Activated CD8-positive, alpha-beta T cell treated with anti-CD3 and anti-CD28 coated beads, Interleukin-2, amount 10 ng/mL, durations not matched to agents 7 days and 5 days (primary cell): ENCODE measurements around the gene GID8. TPM values are rescaled to one million over a fixed set of nuclear protein-coding genes. Genes with fewer than 3 reads are reported as not detected.

Experiments used
- ATAC-seq: fragments of 150-1000 bp; cut with Tn5 transposase; one replicate; pipeline ENCODE4 v1.10.0; 2021; ENCODE audit warnings: moderate library complexity
- CTCF ChIA-PET: fragments of 350-600 bp; sonication (Branson Sonifier 250); formaldehyde crosslinking; loops from one replicate; lab custom pipeline; 2021; ENCODE audit warnings: antibody characterized with exemption; lab: Charles Lee
- POLR2A ChIA-PET: fragments of 350-600 bp; sonication (Branson Sonifier 250); formaldehyde crosslinking; loops from one replicate; lab custom pipeline; 2021; ENCODE audit warnings: antibody characterized with exemption; lab: Charles Lee
- DNase-seq: peaks from one replicate; pipeline ENCODE4 v3.0.0-alpha.2; 2020
- H3K27ac Mint-ChIP-seq: one replicate; pipeline ENCODE4 v1.8.0; 2021; ENCODE audit warnings: mild to moderate bottlenecking, mixed read lengths
- H3K27me3 Mint-ChIP-seq: one replicate; pipeline ENCODE4 v1.8.0; 2021; ENCODE audit warnings: low read depth, mixed read lengths
- H3K36me3 Mint-ChIP-seq: one replicate; pipeline ENCODE4 v1.8.0; 2021; ENCODE audit warnings: low read depth, mixed read lengths
- H3K4me1 Mint-ChIP-seq: one replicate; pipeline ENCODE4 v1.8.0; 2021; ENCODE audit warnings: low read depth, mixed read lengths
- H3K4me3 Mint-ChIP-seq: one replicate; pipeline ENCODE4 v1.8.0; 2021; ENCODE audit warnings: mild to moderate bottlenecking, mixed read lengths
- H3K9me3 Mint-ChIP-seq: one replicate; pipeline ENCODE4 v1.8.0; 2022; ENCODE audit warnings: mixed read lengths; ENCODE audit not compliant: insufficient read depth
- total RNA-seq, 2 experiments: library from RNA; stranded (reverse); gene quantifications; one replicate each; pipeline ENCODE4 v1.2.3, GENCODE V29; 2021

GID8 gene
- total RNA-seq, 2 experiments from 2014 or later = 37.3 to 39.7 TPM

GRCh38 chr20:62944184-62944583 is 6.2 kb downstream of the GID8 start:
- ChIA-PET POLR2A (interaction anchor here (0.7 kb wide), 1 partner anchor 11 kb away, joined by 4 read pairs; no protein-coding TSS in a partner anchor), CTCF (interaction anchor here (2.0 kb wide), 1 partner anchor 10 kb away, joined by 7 read pairs; no protein-coding TSS in a partner anchor)
- DNase-seq (no peak), ATAC-seq (no peak)
- Mint-ChIP-seq H3K27ac (no peak overlapping the region), H3K4me1 (peaks cover 19% of the 10 kb centered on the region), H3K27me3 (no peaks in the 10 kb centered on the region), H3K36me3 (peaks cover 78% of the 10 kb centered on the region), H3K4me3 (no peak overlapping the region), H3K9me3 (peaks cover 3% of the 10 kb centered on the region)

DNA sequence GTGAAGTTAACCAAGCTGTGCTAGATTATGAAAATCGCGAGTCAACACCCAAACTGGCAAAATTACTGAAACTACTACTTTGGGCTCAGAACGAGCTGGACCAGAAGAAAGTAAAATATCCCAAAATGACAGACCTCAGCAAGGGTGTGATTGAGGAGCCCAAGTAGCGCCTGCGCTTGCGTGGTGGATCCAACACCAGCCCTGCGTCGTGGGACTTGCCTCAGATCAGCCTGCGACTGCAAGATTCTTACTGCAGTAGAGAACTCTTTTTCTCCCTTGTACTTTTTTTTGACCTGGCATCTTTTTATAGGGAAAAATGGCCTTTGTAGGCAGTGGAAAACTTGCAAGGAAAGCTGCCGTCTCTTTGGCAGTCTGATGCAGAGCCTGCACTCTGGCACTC is 6.8 kb downstream of the GID8 start:
- H3K4me1 Mint-ChIP-seq = peaks cover 16% of the 10 kb centered on the region
- H3K36me3 Mint-ChIP-seq = peaks cover 79% of the 10 kb centered on the region
- H3K9me3 Mint-ChIP-seq = peaks cover 3% of the 10 kb centered on the region
- no peaks in the 10 kb centered on the region for H3K27me3 Mint-ChIP-seq
- no peak overlapping the region for H3K27ac Mint-ChIP-seq
- CTCF ChIA-PET = interaction anchor here (2.0 kb wide), 1 partner anchor 9 kb away, joined by 7 read pairs; no protein-coding TSS in a partner anchor
- H3K4me3 Mint-ChIP-seq = no peak overlapping the region
- POLR2A ChIA-PET = no interaction called here
- DNase-seq (no peak), ATAC-seq (no peak)

DNA sequence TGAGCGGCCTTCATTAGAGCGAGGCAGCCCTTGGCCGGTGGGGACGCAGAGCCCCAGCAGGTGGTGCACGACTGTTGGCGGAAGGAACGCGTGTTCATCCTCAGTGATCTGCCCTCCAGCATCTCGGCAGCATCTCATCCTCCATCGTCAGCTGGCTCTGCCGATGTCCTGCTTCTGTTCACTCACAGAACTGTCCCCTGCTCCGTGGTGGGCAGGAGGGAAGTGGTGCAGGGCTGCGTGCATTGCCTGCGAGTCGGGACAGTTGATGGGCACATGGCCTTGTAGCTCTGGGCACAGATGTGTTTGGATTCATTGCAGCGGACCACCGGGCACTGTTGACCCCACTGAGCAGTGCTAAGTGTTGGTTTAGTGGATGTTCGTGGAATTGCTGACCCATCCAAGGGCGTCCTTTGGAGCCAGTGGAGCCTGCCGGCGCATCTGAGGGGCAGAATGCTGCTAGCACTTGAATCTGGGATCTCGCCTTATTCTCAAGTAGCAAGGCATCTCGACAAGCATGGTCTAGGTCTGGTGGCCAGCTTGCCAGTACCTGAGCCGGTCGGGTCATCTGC is 7.9 kb downstream of the GID8 start:
- no peak overlapping the region for H3K27ac Mint-ChIP-seq
- DNase-seq = no peak
- peaks cover 90% of the 10 kb centered on the region for H3K36me3 Mint-ChIP-seq
- peaks cover 11% of the 10 kb centered on the region for H3K4me1 Mint-ChIP-seq
- no peaks in the 10 kb centered on the region for H3K27me3 Mint-ChIP-seq
- H3K4me3 Mint-ChIP-seq = no peak overlapping the region
- ATAC-seq = no peak
- ChIA-PET POLR2A (no interaction called here), CTCF (interaction anchor here (2.0 kb wide), 1 partner anchor 8 kb away, joined by 7 read pairs; no protein-coding TSS in a partner anchor)
- H3K9me3 Mint-ChIP-seq = peaks cover 3% of the 10 kb centered on the region

GRCh38 chr20:62946918-62947317 is 9.0 kb downstream of the GID8 start:
- H3K4me1 Mint-ChIP-seq = peaks cover 11% of the 10 kb centered on the region
- H3K27me3 Mint-ChIP-seq = no peaks in the 10 kb centered on the region
- ATAC-seq = no peak
- peaks cover 3% of the 10 kb centered on the region for H3K9me3 Mint-ChIP-seq
- POLR2A ChIA-PET = interaction anchor here (0.6 kb wide), 1 partner anchor 9 kb away, joined by 3 read pairs; no protein-coding TSS in a partner anchor
- H3K36me3 Mint-ChIP-seq = peaks cover 86% of the 10 kb centered on the region
- no peak overlapping the region for H3K27ac Mint-ChIP-seq
- DNase-seq = no peak
- H3K4me3 Mint-ChIP-seq = no peak overlapping the region
- CTCF ChIA-PET = no interaction called here

DNA sequence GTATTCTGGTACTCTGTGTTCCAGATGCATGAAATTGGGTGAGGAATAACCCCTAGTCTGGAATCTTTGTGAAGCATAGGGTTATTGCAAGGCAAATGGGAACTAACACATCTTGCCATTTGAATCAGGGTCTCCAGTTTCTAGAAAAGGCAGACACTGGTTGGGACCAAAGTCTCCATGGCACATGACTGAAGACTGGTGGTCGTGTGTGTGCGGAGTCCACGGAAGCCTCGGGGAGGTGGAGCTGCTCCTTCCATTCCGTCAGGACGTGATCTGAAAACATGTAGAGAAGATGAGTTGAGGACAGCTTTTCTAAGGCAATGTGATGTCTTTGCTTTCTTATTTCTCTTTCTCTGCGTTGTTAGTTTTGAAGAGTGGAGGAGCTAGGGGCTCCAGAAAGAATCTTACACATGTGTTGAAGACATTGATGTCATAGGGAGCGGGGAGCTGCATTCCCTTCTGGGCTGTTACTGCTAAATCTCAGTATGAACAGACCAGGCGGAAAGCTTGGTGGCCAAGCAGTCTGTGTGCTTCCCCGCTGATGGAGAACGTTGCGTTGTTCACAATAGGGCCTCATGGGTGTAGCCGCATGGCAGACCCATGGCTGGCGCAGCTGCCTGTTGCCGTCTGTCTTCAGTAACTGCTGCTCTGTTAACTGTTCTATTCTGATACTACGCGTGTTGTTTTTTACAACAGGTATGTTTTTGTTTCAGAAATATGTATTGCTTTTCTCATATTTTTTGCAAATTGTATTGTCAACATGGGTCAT is 9.8 kb downstream of the GID8 start:
- ATAC-seq = no peak
- CTCF ChIA-PET = interaction anchor here (1.9 kb wide), 1 partner anchor 40 kb away, joined by 6 read pairs; no protein-coding TSS in a partner anchor

DNA sequence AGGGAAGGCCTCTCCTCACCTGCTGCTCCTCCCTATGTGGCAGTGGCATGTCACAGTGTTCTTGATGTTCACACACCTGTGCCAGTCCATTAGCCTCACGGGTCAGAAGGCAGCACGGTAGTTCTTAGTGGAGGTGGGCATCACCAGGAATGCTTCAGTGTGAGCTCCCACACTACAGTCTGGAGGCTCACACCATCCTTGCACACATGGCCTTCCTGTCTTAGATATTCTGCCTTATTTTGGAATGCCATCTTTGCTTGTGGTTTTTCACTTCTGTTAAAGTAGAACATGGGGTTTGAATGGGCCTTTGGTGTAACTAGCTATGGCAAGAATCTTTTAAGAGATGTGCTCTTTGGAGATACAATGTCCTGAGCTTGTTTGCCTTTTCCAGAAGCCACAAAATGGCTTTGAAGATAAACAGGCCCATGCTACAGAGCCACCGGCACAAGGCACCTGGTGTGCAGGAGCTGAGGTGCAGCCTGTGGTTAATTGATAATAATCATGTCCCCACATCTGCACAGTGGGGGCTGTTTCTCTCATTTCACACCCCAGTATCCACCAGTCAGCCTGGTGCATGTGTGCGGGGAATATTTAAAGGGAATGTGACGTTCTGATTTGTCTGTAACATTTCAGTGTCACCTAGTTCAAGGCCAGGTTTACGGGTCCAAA is 11.3 kb downstream of the GID8 start:
- Mint-ChIP-seq H3K36me3 (peaks cover 68% of the 10 kb centered on the region), H3K27me3 (no peaks in the 10 kb centered on the region), H3K27ac (no peak overlapping the region), H3K4me1 (peaks cover 29% of the 10 kb centered on the region), H3K9me3 (peaks cover 3% of the 10 kb centered on the region), H3K4me3 (no peak overlapping the region)
- ChIA-PET POLR2A (interaction anchor here (0.6 to 1.3 kb wide), 5 partner anchors 12 to 24 kb away, joined by 3 to 6 read pairs (median 3); partner anchors contain the start of gene GID8), CTCF (interaction anchor here (1.1 to 1.9 kb wide), 5 partner anchors 14 to 141 kb away, joined by 3 to 6 read pairs (median 3); no protein-coding TSS in a partner anchor)
- no peak for ATAC-seq
- DNase-seq = no peak

More for the DNA sequence above, 9.8 kb downstream of the GID8 start:
- H3K36me3 Mint-ChIP-seq = peaks cover 81% of the 10 kb centered on the region
- H3K27me3 Mint-ChIP-seq = no peaks in the 10 kb centered on the region
- no peak overlapping the region for H3K4me3 Mint-ChIP-seq
- DNase-seq = no peak
- POLR2A ChIA-PET = interaction anchor here (0.6 to 1.2 kb wide), 2 partner anchors 10 kb away, joined by 3 to 6 read pairs; partner anchors contain the start of gene GID8
- peaks cover 16% of the 10 kb centered on the region for H3K4me1 Mint-ChIP-seq
- no peak overlapping the region for H3K27ac Mint-ChIP-seq
- H3K9me3 Mint-ChIP-seq = peaks cover 3% of the 10 kb centered on the region

- peaks cover 3% of the 10 kb centered on the region for H3K9me3 Mint-ChIP-seq
- POLR2A ChIA-PET = interaction anchor here (0.6 to 1.1 kb wide), 3 partner anchors 12 to 24 kb away, joined by 3 to 4 read pairs (median 3); partner anchors contain the start of gene GID8
- DNase-seq (no peak), ATAC-seq (no peak)
- H3K27ac Mint-ChIP-seq = no peak overlapping the region
- no peak overlapping the region for H3K4me3 Mint-ChIP-seq
- no peaks in the 10 kb centered on the region for H3K27me3 Mint-ChIP-seq
- CTCF ChIA-PET = interaction anchor here (1.1 to 1.6 kb wide), 4 partner anchors 11 to 32 kb away, joined by 3 to 5 read pairs (median 4); no protein-coding TSS in a partner anchor
- peaks cover 35% of the 10 kb centered on the region for H3K4me1 Mint-ChIP-seq
- H3K36me3 Mint-ChIP-seq = peaks cover 63% of the 10 kb centered on the region
Observed at GRCh38 chr20:62949962-62950361, 12.0 kb downstream of the GID8 start.

DNA sequence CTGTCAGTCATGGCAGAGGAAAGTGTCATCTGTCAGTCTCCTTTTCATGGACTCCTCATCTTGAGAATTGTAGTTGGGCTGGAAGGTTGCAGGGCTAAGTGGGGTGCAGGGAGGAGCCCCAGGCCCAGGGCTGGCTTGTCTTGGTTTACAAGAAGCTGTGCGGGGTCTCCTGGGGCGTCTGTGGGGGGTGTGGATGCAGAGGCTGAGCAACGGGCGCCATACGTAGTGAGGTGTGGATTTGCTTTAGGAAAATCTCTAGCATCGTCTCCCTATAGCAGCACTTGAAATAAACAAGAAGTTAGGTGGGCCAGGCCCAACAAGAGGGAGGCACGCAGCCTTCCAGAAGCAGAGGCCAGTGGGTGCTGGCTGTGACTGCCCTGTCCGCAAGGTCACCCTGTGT is 12.8 kb downstream of the GID8 start:
- POLR2A ChIA-PET = no interaction called here
- no peak for ATAC-seq
- H3K27ac Mint-ChIP-seq = no peak overlapping the region

GRCh38 chr20:62951143-62951895 is 13.4 kb downstream of the GID8 start:
- no peak for ATAC-seq
- CTCF ChIA-PET = interaction anchor here (1.6 kb wide), 1 partner anchor 13 kb away, joined by 4 read pairs; no protein-coding TSS in a partner anchor
- H3K27me3 Mint-ChIP-seq = no peaks in the 10 kb centered on the region
- peak overlapping the region; percentile 84 for H3K27ac Mint-ChIP-seq
- POLR2A ChIA-PET = interaction anchor here (0.9 kb wide), 1 partner anchor 13 kb away, joined by 4 read pairs; the partner anchor contains the start of gene GID8
- peaks cover 53% of the 10 kb centered on the region for H3K36me3 Mint-ChIP-seq
- H3K4me1 Mint-ChIP-seq = peaks cover 39% of the 10 kb centered on the region
- H3K4me3 Mint-ChIP-seq = peak overlapping the region; percentile 82
- H3K9me3 Mint-ChIP-seq = peaks cover 3% of the 10 kb centered on the region
- no peak for DNase-seq

More for the DNA sequence above, 12.8 kb downstream of the GID8 start:
- H3K4me1 Mint-ChIP-seq = peaks cover 39% of the 10 kb centered on the region
- peaks cover 55% of the 10 kb centered on the region for H3K36me3 Mint-ChIP-seq
- peaks cover 3% of the 10 kb centered on the region for H3K9me3 Mint-ChIP-seq
- no peak for DNase-seq
- H3K27me3 Mint-ChIP-seq = no peaks in the 10 kb centered on the region
- CTCF ChIA-PET = interaction anchor here (1.6 kb wide), 1 partner anchor 12 kb away, joined by 4 read pairs; no protein-coding TSS in a partner anchor
- H3K4me3 Mint-ChIP-seq = no peak overlapping the region

DNA sequence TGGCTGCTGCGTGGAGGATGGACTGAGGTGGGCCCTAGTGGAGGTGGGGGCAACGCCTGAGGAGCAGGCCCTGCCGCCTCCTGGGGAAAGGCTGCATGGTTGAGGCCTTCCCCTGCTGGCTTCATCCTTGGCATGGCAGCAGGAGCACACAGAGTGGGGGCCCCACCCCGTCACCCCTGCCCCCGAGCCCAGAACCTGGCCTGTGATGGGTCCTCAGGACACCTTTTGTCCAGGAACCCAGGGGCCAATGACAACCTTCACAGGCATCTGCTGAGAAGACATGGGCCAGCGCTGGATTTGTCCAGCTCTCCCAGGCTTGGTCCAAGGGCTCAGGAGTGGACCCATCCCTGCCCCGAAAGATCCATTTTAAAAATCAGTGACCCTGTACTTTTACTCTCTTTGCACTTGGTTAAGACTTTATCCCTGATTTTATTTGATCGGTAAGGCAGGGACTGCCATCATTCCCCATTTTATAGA is 14.0 kb downstream of the GID8 start:
- H3K36me3 Mint-ChIP-seq = peaks cover 50% of the 10 kb centered on the region
- H3K9me3 Mint-ChIP-seq = peaks cover 3% of the 10 kb centered on the region
- H3K4me1 Mint-ChIP-seq = peaks cover 44% of the 10 kb centered on the region
- peak overlapping the region; percentile 82 for H3K4me3 Mint-ChIP-seq
- CTCF ChIA-PET = no interaction called here
- no peak for ATAC-seq
- POLR2A ChIA-PET = interaction anchor here (0.9 kb wide), 1 partner anchor 13 kb away, joined by 4 read pairs; the partner anchor contains the start of gene GID8
- peak overlapping the region; percentile 94 for H3K27ac Mint-ChIP-seq
- H3K27me3 Mint-ChIP-seq = no peaks in the 10 kb centered on the region
- DNase-seq = no peak
